GM12801 (cell line): Measurements from ENCODE around the gene SLC30A10.

Experiments
- TF ChIP-seq, protein P1 (sequence below): IDR thresholded peaks from one replicate; pipeline ENCODE4 v1.5.1; 2011; ENCODE audit warnings: control low read depth; ENCODE audit not compliant: insufficient read length; ENCODE audit errors: extremely low read depth

The SLC30A10 gene

DNA sequence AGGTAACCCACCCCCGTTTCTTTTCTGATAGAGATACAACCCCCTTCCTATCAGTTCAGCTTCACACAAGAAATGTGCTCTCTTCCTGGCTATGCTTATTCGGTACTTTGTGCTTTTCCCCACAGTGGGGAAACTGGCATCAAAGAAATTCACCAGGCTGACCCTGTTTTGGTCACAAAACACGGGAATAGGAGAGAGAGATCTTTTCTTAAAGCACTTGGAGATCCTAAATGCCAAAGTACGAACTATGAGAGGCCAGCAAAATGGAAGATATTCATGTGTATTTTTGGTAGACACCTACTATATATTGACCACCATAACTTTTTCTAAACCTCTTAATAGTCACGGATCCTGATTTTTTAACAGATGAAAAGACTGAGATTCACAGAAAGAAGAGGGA is 30.0 kb downstream of the SLC30A10 start:
- TF ChIP-seq, protein P1, sequence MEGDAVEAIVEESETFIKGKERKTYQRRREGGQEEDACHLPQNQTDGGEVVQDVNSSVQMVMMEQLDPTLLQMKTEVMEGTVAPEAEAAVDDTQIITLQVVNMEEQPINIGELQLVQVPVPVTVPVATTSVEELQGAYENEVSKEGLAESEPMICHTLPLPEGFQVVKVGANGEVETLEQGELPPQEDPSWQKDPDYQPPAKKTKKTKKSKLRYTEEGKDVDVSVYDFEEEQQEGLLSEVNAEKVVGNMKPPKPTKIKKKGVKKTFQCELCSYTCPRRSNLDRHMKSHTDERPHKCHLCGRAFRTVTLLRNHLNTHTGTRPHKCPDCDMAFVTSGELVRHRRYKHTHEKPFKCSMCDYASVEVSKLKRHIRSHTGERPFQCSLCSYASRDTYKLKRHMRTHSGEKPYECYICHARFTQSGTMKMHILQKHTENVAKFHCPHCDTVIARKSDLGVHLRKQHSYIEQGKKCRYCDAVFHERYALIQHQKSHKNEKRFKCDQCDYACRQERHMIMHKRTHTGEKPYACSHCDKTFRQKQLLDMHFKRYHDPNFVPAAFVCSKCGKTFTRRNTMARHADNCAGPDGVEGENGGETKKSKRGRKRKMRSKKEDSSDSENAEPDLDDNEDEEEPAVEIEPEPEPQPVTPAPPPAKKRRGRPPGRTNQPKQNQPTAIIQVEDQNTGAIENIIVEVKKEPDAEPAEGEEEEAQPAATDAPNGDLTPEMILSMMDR: no peak

GRCh38 chr1:219897914-219898313 is 30.4 kb downstream of the SLC30A10 start:
- TF ChIP-seq, protein P1: no peak

- TF ChIP-seq, protein P1: no peak
Measured at GRCh38 chr1:219885680-219886079, 42.7 kb downstream of the SLC30A10 start.

GRCh38 chr1:219883400-219884332 is 44.7 kb downstream of the SLC30A10 start:
- TF ChIP-seq, protein P1: no peak

- TF ChIP-seq, protein P1: no peak
Measured at GRCh38 chr1:219882755-219883154, 45.6 kb downstream of the SLC30A10 start.

- TF ChIP-seq, protein P1: no peak
Measured at GRCh38 chr1:219882096-219882495, 46.3 kb downstream of the SLC30A10 start.

DNA sequence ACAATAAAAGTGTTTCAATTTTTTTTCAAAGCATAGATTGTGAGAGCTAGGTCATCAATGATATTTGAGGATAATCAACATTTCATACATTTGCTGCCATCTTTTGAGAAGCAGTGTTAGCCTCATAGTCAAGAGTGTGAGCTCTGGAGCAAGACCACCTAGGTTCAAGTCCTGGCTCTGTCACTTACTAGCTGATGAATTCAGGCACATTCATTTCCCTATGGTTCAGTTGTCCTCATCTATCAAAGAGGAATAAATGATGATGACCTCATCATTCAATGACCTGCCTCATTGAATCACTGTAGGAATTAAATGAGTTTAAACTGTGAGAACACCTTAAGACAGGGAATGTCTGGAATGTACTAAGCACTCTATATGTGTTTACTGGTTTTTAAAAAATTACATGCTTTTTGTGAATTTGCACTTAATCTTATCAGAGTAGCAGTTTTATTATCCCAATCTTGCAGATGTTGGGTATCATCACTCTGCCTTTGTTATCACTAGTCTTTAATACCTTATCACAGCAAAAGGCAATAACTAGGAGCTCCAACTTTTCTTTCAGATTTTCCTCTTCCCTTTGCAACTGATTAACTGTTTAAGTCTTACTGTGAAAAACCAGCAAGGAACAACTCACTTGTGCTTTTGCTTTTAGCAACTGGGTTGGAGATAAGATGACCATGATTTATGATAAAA is 47.4 kb downstream of the SLC30A10 start:
- TF ChIP-seq, protein P1: no peak
